ENCODE measurements around the gene PHF1.

Gene PHF1

DNA sequence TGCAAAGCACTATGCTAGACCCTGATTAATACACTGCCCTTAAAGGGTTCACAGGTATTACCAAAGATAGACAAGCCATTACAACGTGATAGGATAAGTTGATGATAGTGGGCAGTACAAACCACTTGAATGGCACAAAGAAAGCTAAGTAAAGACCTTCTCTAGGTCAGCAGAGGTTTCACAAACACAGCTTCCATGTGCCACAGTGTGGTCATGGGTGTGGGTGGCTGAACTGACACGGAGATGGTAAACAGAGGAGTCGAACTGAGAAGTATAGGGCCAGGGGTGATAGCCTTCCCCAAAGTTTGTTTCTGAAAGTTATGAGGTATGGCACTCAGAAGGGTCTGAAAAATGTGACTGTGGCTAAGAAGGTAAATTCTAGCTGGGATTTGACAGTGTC is 47.9 kb downstream of the PHF1 start:
- DNase-seq (ENCODE audit: low read depth) = no peak

DNA sequence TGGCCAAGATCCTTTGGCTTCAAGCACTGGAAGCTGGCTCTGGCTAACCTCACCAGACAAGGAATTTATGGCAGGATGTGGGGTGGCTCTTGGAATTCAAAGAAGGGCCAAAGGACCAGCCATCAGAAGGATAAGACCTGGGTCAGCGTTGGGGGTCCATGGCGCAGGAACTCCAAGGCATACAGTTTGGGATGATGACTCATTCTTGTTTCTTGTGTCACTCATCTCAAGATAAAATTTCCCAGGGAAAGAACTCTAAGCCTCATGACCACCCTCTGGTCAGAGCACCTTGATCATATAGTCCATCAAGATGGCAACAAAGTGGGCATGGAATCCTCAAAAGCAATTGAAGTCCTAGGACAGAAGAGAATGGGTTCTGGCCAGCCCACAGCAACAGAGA is 48.4 kb downstream of the PHF1 start:
- DNase-seq (ENCODE audit: low read depth) = no peak
